Astrocyte (in vitro differentiated cells and primary cell): Measurements from ENCODE around the gene TGFBRAP1. TPM values are rescaled to one million over a fixed set of nuclear protein-coding genes. Genes with fewer than 3 reads are reported as not detected.

ENCODE experiments used
- DNase-seq: peaks from one replicate; pipeline ENCODE4 v3.0.0-alpha.2; 2010; ENCODE audit warnings: low read depth
- FAIRE-seq: peaks from 2 replicates; lab custom pipeline; 2011; peaks lifted over from hg19 to GRCh38; lab: Jason Lieb, UNC
- H2AFZ ChIP-seq: 2 replicates; pipeline ENCODE4 v1.6.0; 2012; ENCODE audit warnings: low read depth, low read length, inconsistent platforms
- H3K27ac ChIP-seq: 2 replicates; pipeline ENCODE4 v1.5.1; 2011; ENCODE audit warnings: low read depth, low read length, inconsistent platforms
- H3K27me3 ChIP-seq: 2 replicates; pipeline ENCODE4 v1.6.0; 2011; ENCODE audit warnings: low read length, inconsistent platforms; ENCODE audit not compliant: insufficient read depth
- H3K36me3 ChIP-seq: 2 replicates; pipeline ENCODE4 v1.5.1; 2011; ENCODE audit warnings: low read length, inconsistent platforms; ENCODE audit not compliant: insufficient read depth
- H3K4me1 ChIP-seq: 2 replicates; pipeline ENCODE4 v1.5.1; 2011; ENCODE audit warnings: low read length, inconsistent platforms; ENCODE audit not compliant: insufficient read depth
- H3K4me2 ChIP-seq: 2 replicates; pipeline ENCODE4 v1.6.0; 2012; ENCODE audit warnings: low read length, inconsistent platforms
- H3K4me3 ChIP-seq: 2 replicates; pipeline ENCODE4 v1.5.1; 2011; ENCODE audit warnings: low read depth, mild to moderate bottlenecking, low read length, inconsistent platforms; ENCODE audit not compliant: insufficient read depth
- H3K79me2 ChIP-seq: 2 replicates; pipeline ENCODE4 v1.6.0; 2012; ENCODE audit warnings: mild to moderate bottlenecking, low read length, inconsistent platforms; ENCODE audit not compliant: insufficient read depth
- H3K9ac ChIP-seq: 2 replicates; pipeline ENCODE4 v1.6.0; 2012; ENCODE audit warnings: mild to moderate bottlenecking, low read length, inconsistent platforms
- H3K9me3 ChIP-seq: 2 replicates; pipeline ENCODE4 v1.5.1; 2012; ENCODE audit warnings: low read depth, mild to moderate bottlenecking, low read length, inconsistent platforms; ENCODE audit not compliant: insufficient read depth
- H4K20me1 ChIP-seq: 2 replicates; pipeline ENCODE4 v1.6.0; 2012; ENCODE audit warnings: low read length, inconsistent platforms; ENCODE audit not compliant: insufficient read depth
- H3K27ac Mint-ChIP-seq: one replicate; pipeline ENCODE4 v1.8.0; 2021; ENCODE audit warnings: mild to moderate bottlenecking, mixed read lengths; ENCODE audit not compliant: unreplicated experiment
- H3K27me3 Mint-ChIP-seq: one replicate; pipeline ENCODE4 v1.8.0; 2021; ENCODE audit warnings: low read depth, mixed read lengths; ENCODE audit not compliant: unreplicated experiment
- H3K36me3 Mint-ChIP-seq: one replicate; pipeline ENCODE4 v1.8.0; 2021; ENCODE audit warnings: low read depth, mixed read lengths; ENCODE audit not compliant: unreplicated experiment
- H3K4me1 Mint-ChIP-seq: one replicate; pipeline ENCODE4 v1.8.0; 2021; ENCODE audit warnings: low read depth, mixed read lengths; ENCODE audit not compliant: unreplicated experiment
- H3K4me3 Mint-ChIP-seq: one replicate; pipeline ENCODE4 v1.8.0; 2021; ENCODE audit warnings: mild to moderate bottlenecking, moderate library complexity, mixed read lengths; ENCODE audit not compliant: unreplicated experiment
- H3K9me3 Mint-ChIP-seq: one replicate; pipeline ENCODE4 v1.8.0; 2021; ENCODE audit warnings: mild to moderate bottlenecking, mixed read lengths; ENCODE audit not compliant: unreplicated experiment
- EZH2 ChIP-seq: IDR thresholded peaks from 2 replicates; pipeline ENCODE4 v1.6.1; 2012; ENCODE audit warnings: mild to moderate bottlenecking, low read length, inconsistent platforms; ENCODE audit not compliant: insufficient read depth
- total RNA-seq: library from RNA; stranded (reverse); gene quantifications from 2 replicates; pipeline ENCODE4 v1.2.1, GENCODE V29; 2021
- TF ChIP-seq, protein P1 (sequence below): IDR thresholded peaks from 2 replicates; pipeline ENCODE4 v1.5.1; 2011; ENCODE audit warnings: low read depth, mild to moderate bottlenecking, inconsistent platforms, low read length, moderate library complexity; ENCODE audit not compliant: insufficient read depth

TGFBRAP1 gene
- total RNA-seq, 1 donor from 2014 or later, result 25.1 TPM

DNA sequence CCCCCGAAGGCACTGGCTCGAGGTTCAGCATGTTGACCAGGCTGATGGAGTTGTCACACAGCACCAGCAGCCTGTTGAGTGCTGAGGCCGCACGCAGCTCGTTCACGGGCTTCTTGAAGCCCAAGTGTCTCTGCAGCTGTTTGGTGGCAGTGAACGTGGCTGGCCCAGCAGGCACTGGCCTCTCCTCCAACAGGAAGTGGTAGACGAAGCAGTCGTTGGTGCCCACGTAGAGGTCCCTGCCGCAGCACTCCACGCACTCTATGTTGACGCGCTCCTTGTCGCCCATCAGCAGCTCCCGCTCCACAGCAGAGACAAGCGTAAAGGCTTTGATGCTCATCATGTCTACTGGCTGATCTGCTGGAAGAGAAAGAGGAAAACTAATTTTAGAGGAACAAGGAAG is 21.6 kb downstream of the TGFBRAP1 start:
- peaks cover 8% of the 10 kb centered on the region for H3K36me3 ChIP-seq
- no peaks in the 10 kb centered on the region for H3K4me1 ChIP-seq
- Mint-ChIP-seq H3K27me3 (no peaks in the 10 kb centered on the region), H3K27ac (no peak overlapping the region), H3K4me1 (peaks cover 7% of the 10 kb centered on the region), H3K9me3 (peaks cover 2% of the 10 kb centered on the region), H3K36me3 (peaks cover 20% of the 10 kb centered on the region), H3K4me3 (no peak overlapping the region)
- TF ChIP-seq, protein P1, sequence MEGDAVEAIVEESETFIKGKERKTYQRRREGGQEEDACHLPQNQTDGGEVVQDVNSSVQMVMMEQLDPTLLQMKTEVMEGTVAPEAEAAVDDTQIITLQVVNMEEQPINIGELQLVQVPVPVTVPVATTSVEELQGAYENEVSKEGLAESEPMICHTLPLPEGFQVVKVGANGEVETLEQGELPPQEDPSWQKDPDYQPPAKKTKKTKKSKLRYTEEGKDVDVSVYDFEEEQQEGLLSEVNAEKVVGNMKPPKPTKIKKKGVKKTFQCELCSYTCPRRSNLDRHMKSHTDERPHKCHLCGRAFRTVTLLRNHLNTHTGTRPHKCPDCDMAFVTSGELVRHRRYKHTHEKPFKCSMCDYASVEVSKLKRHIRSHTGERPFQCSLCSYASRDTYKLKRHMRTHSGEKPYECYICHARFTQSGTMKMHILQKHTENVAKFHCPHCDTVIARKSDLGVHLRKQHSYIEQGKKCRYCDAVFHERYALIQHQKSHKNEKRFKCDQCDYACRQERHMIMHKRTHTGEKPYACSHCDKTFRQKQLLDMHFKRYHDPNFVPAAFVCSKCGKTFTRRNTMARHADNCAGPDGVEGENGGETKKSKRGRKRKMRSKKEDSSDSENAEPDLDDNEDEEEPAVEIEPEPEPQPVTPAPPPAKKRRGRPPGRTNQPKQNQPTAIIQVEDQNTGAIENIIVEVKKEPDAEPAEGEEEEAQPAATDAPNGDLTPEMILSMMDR, result no peak
- no peak for TF ChIP-seq EZH2
- H3K27me3 ChIP-seq, result no peaks in the 10 kb centered on the region
- H2AFZ ChIP-seq, result no peak overlapping the region
- no peak overlapping the region for H3K27ac ChIP-seq
- no peak overlapping the region for H3K4me2 ChIP-seq
- H3K4me3 ChIP-seq, result no peak overlapping the region
- FAIRE-seq (no peak), DNase-seq (no peak)
- peaks cover 33% of the 10 kb centered on the region for H3K79me2 ChIP-seq
- H3K9me3 ChIP-seq, result no peaks in the 10 kb centered on the region
- peaks cover 41% of the 10 kb centered on the region for H4K20me1 ChIP-seq
- H3K9ac ChIP-seq, result no peak overlapping the region

DNA sequence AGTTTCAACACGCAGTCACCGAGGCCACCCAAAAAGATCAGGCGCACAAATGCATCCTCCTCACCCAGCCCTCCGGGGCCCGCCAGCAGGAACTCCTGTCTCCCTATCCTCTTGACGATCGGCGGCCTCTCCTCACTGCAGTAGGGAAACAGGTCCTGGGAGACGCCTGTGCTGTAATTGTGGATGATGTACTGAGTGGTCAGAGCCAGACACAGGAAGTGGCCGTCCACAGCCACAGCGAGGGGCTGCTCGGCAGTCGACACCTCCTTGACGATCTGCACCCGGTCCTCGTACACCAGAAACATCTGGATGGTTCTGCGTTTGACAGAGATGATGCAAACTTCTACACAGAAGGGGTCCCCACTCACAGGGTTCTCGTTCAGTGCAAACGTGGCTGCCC is 22.0 kb downstream of the TGFBRAP1 start:
- H3K27ac Mint-ChIP-seq, result no peak overlapping the region
- TF ChIP-seq, protein P1, result no peak
- no peak for TF ChIP-seq EZH2
- FAIRE-seq (no peak), DNase-seq (no peak)
- no peak overlapping the region for H2AFZ ChIP-seq
- H3K4me3 Mint-ChIP-seq, result no peak overlapping the region
- H3K4me2 ChIP-seq, result no peak overlapping the region
- peaks cover 2% of the 10 kb centered on the region for H3K9me3 Mint-ChIP-seq
- peaks cover 43% of the 10 kb centered on the region for H4K20me1 ChIP-seq
- H3K27me3 Mint-ChIP-seq, result no peaks in the 10 kb centered on the region
- no peaks in the 10 kb centered on the region for H3K9me3 ChIP-seq
- H3K36me3 ChIP-seq, result peaks cover 8% of the 10 kb centered on the region
- no peak overlapping the region for H3K4me3 ChIP-seq
- no peak overlapping the region for H3K27ac ChIP-seq
- peaks cover 35% of the 10 kb centered on the region for H3K79me2 ChIP-seq
- no peaks in the 10 kb centered on the region for H3K27me3 ChIP-seq
- H3K4me1 Mint-ChIP-seq, result peaks cover 7% of the 10 kb centered on the region
- H3K4me1 ChIP-seq, result no peaks in the 10 kb centered on the region
- H3K36me3 Mint-ChIP-seq, result peaks cover 20% of the 10 kb centered on the region
- no peak overlapping the region for H3K9ac ChIP-seq

DNA sequence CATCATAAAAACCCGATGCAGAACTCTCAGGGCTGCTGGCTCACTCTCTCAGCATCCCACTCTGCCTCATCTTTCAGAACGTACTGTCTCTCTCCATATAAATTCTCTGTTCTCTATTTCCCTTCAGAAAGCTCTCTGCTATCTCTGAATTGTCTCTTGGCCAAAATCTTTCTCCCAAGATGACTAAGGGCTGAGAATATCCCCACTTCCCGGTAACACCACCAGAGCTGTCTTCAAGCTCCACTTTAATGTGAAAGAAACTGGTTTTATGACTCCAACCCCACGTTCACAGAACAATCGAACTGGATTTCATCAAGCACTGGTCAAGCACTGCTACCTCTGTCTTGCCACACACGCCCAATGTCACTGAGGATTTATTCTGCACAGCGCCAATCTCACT is 22.4 kb downstream of the TGFBRAP1 start:
- H3K36me3 Mint-ChIP-seq, result peaks cover 20% of the 10 kb centered on the region
- no peak for FAIRE-seq

More for the DNA sequence above, 22.4 kb downstream of the TGFBRAP1 start:
- H3K4me3 ChIP-seq, result no peak overlapping the region
- Mint-ChIP-seq H3K27me3 (no peaks in the 10 kb centered on the region), H3K9me3 (peaks cover 2% of the 10 kb centered on the region), H3K4me3 (no peak overlapping the region), H3K27ac (no peak overlapping the region), H3K4me1 (peaks cover 7% of the 10 kb centered on the region)
- H3K9ac ChIP-seq, result no peak overlapping the region
- peaks cover 8% of the 10 kb centered on the region for H3K36me3 ChIP-seq
- TF ChIP-seq, protein P1, result no peak
- TF ChIP-seq EZH2, result no peak
- H3K27me3 ChIP-seq, result no peaks in the 10 kb centered on the region
- peaks cover 33% of the 10 kb centered on the region for H3K79me2 ChIP-seq
- no peak for DNase-seq
- H3K27ac ChIP-seq, result no peak overlapping the region
- peaks cover 45% of the 10 kb centered on the region for H4K20me1 ChIP-seq
- H3K4me1 ChIP-seq, result no peaks in the 10 kb centered on the region
- no peak overlapping the region for H3K4me2 ChIP-seq
- H2AFZ ChIP-seq, result no peak overlapping the region
- no peaks in the 10 kb centered on the region for H3K9me3 ChIP-seq
